Activated B cell treated with CpG ODN at 0.5 μM for 24 hours (primary cell): Measurements from ENCODE around the gene DPP10. TPM values are rescaled to one million over a fixed set of nuclear protein-coding genes. Genes with fewer than 3 reads are reported as not detected.

Experiments used
- ATAC-seq: fragments of 200-7000 bp; cut with Tn5 transposase; one replicate; pipeline ENCODE4 v1.10.0; 2021; ENCODE audit warnings: low read depth, mild to moderate bottlenecking, moderate library complexity
- CTCF ChIA-PET: fragments of 350-600 bp; sonication (Branson Sonifier 250); formaldehyde crosslinking; loops from one replicate; lab custom pipeline; 2021; ENCODE audit warnings: antibody characterized with exemption; lab: Charles Lee
- POLR2A ChIA-PET: fragments of 350-600 bp; sonication (Branson Sonifier 250); formaldehyde crosslinking; loops from one replicate; lab custom pipeline; 2021; ENCODE audit warnings: antibody characterized with exemption; lab: Charles Lee
- DNase-seq: peaks from one replicate; pipeline ENCODE4 v3.0.0; 2022
- H3K27ac Mint-ChIP-seq: one replicate; pipeline ENCODE4 v1.8.0; 2020; ENCODE audit warnings: mixed read lengths
- H3K27me3 Mint-ChIP-seq: one replicate; pipeline ENCODE4 v1.8.0; 2021; ENCODE audit warnings: mixed read lengths
- H3K36me3 Mint-ChIP-seq: one replicate; pipeline ENCODE4 v1.8.0; 2021; ENCODE audit warnings: low read depth, mixed read lengths
- H3K4me1 Mint-ChIP-seq: one replicate; pipeline ENCODE4 v1.8.0; 2021; ENCODE audit warnings: mixed read lengths
- H3K4me3 Mint-ChIP-seq: one replicate; pipeline ENCODE4 v1.8.0; 2020; ENCODE audit warnings: mild to moderate bottlenecking, mixed read lengths
- H3K9me3 Mint-ChIP-seq: one replicate; pipeline ENCODE4 v1.8.0; 2020; ENCODE audit warnings: mixed read lengths
- intact Hi-C: fragments of 100-400 bp; cut with micrococcal nuclease; formaldehyde crosslinking; loops from one replicate; pipeline ENCODE4 v1.15.1; 2024
- total RNA-seq: library from RNA; stranded (reverse); gene quantifications from 2 replicates; pipeline ENCODE4 v1.2.3, GENCODE V29; 2022
- TF ChIP-seq, protein P1 (sequence below): fragments of 200-600 bp; IDR thresholded peaks from one replicate; pipeline ENCODE4 v1.8.0; 2022; ENCODE audit warnings: antibody characterized with exemption, mild to moderate bottlenecking

DPP10 gene
- total RNA-seq, 1 donor from 2014 or later, result not detected

DNA sequence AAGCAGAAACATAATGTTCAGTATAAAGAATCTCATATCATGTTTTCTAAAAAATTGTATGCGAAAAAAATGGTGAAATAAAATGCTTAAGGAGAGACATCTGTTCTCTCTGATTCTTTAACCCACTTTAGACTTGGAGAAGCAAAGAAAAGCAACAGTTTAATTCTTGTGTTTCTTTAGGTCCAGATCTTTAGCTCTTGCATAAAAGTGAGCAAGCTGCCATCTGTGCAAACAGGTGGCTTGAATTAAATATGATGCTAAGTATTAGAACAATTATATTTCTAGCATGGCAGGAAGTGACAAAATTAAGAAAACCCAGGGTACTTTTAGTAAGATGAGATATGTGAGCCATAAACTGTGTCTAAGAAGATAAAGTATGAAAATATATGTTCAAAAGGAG is 1038.3 kb downstream of the DPP10 start:
- ChIA-PET CTCF (no interaction called here), POLR2A (no interaction called here)
- ATAC-seq (no peak), DNase-seq (no peak)
- H3K4me1 Mint-ChIP-seq, result no peaks in the 10 kb centered on the region
- H3K27ac Mint-ChIP-seq, result no peak overlapping the region
- no peaks in the 10 kb centered on the region for H3K36me3 Mint-ChIP-seq
- no peak overlapping the region for H3K4me3 Mint-ChIP-seq
- TF ChIP-seq, protein P1, sequence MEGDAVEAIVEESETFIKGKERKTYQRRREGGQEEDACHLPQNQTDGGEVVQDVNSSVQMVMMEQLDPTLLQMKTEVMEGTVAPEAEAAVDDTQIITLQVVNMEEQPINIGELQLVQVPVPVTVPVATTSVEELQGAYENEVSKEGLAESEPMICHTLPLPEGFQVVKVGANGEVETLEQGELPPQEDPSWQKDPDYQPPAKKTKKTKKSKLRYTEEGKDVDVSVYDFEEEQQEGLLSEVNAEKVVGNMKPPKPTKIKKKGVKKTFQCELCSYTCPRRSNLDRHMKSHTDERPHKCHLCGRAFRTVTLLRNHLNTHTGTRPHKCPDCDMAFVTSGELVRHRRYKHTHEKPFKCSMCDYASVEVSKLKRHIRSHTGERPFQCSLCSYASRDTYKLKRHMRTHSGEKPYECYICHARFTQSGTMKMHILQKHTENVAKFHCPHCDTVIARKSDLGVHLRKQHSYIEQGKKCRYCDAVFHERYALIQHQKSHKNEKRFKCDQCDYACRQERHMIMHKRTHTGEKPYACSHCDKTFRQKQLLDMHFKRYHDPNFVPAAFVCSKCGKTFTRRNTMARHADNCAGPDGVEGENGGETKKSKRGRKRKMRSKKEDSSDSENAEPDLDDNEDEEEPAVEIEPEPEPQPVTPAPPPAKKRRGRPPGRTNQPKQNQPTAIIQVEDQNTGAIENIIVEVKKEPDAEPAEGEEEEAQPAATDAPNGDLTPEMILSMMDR, result no peak
- H3K27me3 Mint-ChIP-seq, result no peaks in the 10 kb centered on the region
- H3K9me3 Mint-ChIP-seq, result peaks cover 7% of the 10 kb centered on the region
- intact Hi-C loops, result no loop called here

DNA sequence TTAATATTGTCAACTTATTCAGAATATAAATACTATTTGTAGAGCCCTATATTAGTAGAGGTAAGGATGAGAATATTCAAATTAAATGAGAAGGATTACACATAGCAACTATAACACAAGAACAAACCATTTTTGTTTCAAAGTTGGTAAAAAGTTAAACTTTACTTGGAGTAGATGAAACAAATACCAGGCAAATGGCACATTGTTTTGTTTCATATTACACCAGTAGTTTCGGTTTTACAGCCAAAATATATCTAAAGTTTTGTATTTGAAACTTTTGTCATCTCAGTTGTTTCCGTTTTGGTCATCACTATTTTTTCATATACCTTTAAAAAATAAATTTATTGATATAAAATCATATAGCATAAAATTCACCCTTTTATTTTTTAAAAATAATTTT is 1039.4 kb downstream of the DPP10 start:
- ChIA-PET POLR2A (no interaction called here), CTCF (no interaction called here)
- Mint-ChIP-seq H3K4me1 (no peaks in the 10 kb centered on the region), H3K9me3 (peaks cover 2% of the 10 kb centered on the region), H3K36me3 (no peaks in the 10 kb centered on the region), H3K27me3 (no peaks in the 10 kb centered on the region), H3K4me3 (no peak overlapping the region), H3K27ac (no peak overlapping the region)
- TF ChIP-seq, protein P1, result no peak
- intact Hi-C loops, result no loop called here
- DNase-seq (no peak), ATAC-seq (no peak)

- H3K27me3 Mint-ChIP-seq, result no peaks in the 10 kb centered on the region
- no peak overlapping the region for H3K4me3 Mint-ChIP-seq
- peaks cover 2% of the 10 kb centered on the region for H3K9me3 Mint-ChIP-seq
- TF ChIP-seq, protein P1, result no peak
- no peaks in the 10 kb centered on the region for H3K36me3 Mint-ChIP-seq
- POLR2A ChIA-PET, result no interaction called here
- intact Hi-C loops, result no loop called here
- no peaks in the 10 kb centered on the region for H3K4me1 Mint-ChIP-seq
- H3K27ac Mint-ChIP-seq, result no peak overlapping the region
- CTCF ChIA-PET, result no interaction called here
- ATAC-seq, result no peak
- no peak for DNase-seq
These were observed 1041.2 kb downstream of the DPP10 start for GRCh38 chr2:115483666-115484065.

DNA sequence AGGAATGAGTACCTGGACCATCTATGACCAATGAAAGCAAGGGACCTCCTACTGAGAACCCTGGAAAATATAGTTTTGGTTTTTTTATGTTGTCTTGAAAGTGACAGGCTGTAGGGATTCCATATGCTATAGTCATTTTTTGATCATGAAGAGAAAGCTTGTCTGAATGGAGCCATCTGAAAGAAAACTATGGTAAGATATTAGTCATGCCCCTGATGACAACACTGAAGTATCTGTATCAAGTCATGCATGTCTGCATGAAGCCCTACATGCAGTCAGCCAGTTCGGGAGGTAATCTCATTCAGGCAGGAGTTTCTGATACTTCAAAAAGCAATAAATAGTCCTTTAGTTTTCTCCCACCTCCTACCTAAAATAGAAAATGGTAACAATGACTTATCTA is 1042.0 kb downstream of the DPP10 start:
- CTCF ChIA-PET, result no interaction called here
- no peak overlapping the region for H3K4me3 Mint-ChIP-seq
- H3K27me3 Mint-ChIP-seq, result no peaks in the 10 kb centered on the region
- intact Hi-C loops, result no loop called here
- no peak overlapping the region for H3K27ac Mint-ChIP-seq
- ATAC-seq (no peak), DNase-seq (no peak)
- no peaks in the 10 kb centered on the region for H3K4me1 Mint-ChIP-seq
- H3K9me3 Mint-ChIP-seq, result no peaks in the 10 kb centered on the region
- POLR2A ChIA-PET, result no interaction called here
- TF ChIP-seq, protein P1, result no peak
- no peaks in the 10 kb centered on the region for H3K36me3 Mint-ChIP-seq

DNA sequence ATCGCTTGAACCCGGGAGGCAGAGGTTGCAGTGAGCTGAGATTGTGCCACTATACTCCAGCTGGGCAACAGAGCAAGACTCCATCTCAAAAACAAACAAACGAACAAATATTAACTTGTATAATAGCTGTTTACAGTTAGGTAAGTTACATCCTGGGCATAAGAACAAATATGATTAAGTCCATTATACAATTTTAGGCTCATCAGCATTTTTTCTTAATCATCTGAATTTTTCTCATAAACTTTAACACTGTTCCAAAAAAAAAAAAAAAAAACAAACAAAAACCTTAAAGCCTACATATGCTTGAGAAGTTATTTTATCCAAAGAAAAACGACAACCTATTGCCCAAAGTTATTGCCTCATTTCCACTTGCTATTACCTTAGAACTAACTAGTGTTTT is 1042.5 kb downstream of the DPP10 start:
- DNase-seq, result no peak
- H3K4me1 Mint-ChIP-seq, result no peaks in the 10 kb centered on the region
- no peak overlapping the region for H3K4me3 Mint-ChIP-seq
- intact Hi-C loops, result no loop called here
- CTCF ChIA-PET, result no interaction called here
- no peak overlapping the region for H3K27ac Mint-ChIP-seq
- H3K27me3 Mint-ChIP-seq, result no peaks in the 10 kb centered on the region
- no peaks in the 10 kb centered on the region for H3K36me3 Mint-ChIP-seq
- TF ChIP-seq, protein P1, result no peak
- no peaks in the 10 kb centered on the region for H3K9me3 Mint-ChIP-seq
- POLR2A ChIA-PET, result no interaction called here
- no peak for ATAC-seq
